GM12874 (cell line): Measurements from ENCODE around the gene ETV7.
A peak's percentile ranks its signal among the peaks of the same experiment; 100 is the strongest.

ENCODE experiments used
- CTCF ChIP-seq: IDR thresholded peaks from 2 replicates; pipeline ENCODE4 v1.5.1; 2011; ENCODE audit warnings: low read depth, mild to moderate bottlenecking, control low read depth, low read length, moderate library complexity; ENCODE audit not compliant: insufficient read depth

Gene ETV7

GRCh38 chr6:36360241-36361054, 27.0 kb downstream of the ETV7 start:
- peak; percentile 76 for TF ChIP-seq CTCF

- TF ChIP-seq CTCF = no peak
These were observed 29.1 kb downstream of the ETV7 start for GRCh38 chr6:36358226-36358915.

DNA sequence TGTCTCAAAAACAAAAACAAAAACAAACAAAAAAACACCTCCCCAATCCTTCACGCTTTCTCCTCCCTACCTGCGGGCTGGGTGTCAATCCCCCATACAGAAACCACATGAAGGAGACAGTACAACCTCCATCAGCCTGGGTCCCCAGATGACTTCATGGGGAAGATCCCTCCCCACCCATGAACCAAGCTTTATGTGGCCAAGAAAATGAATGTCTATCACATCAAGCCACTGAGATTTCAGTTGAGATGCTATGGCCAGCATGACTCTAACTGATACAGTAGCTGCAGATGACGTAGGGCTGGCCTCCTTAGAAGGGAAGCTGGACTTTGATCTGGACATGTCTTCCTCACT, 29.6 kb downstream of the ETV7 start:
- no peak for TF ChIP-seq CTCF

GRCh38 chr6:36355819-36356218, 31.6 kb downstream of the ETV7 start:
- no peak for TF ChIP-seq CTCF

DNA sequence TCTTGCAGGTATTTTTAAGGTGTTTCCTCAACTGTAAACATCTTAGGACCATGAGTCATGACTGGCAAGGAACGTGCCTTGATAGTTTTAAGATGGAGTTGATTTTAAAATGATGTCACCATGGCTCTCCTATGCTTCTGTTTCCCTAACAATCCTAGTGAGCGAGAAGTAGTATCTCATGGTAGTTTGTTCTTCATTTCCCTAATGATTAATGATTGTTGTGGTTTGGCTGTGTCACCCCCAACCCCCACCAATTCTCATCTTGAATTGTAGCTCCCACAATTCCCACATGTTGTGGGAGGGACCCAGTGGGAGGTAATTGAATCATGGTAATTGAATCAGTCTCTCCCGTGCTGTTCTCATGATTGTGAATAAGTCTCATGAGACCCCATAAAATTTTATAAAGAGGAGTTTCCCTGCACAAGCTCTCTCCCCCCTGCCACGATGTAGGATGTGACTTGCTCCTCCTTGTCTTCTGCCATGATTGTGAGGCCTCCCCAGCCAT, 34.0 kb downstream of the ETV7 start:
- no peak for TF ChIP-seq CTCF

- no peak for TF ChIP-seq CTCF
These were observed 34.9 kb downstream of the ETV7 start for GRCh38 chr6:36352477-36353157.
